HG02885 (cell line): ENCODE results near the gene NUTM2F.
"Not testable (repeated sequence)": the region's sequence is repeated elsewhere in the genome, so short reads cannot be mapped to it uniquely, and the experiment has no call there.

ENCODE experiments used
- ATAC-seq: cut with Tn5 transposase; IDR thresholded peaks from one replicate; pipeline ENCODE4 v1.9.1; 2021; ENCODE audit warnings: mild to moderate bottlenecking; ENCODE audit not compliant: unreplicated experiment, poor library complexity

NUTM2F gene

GRCh38 chr9:94328544-94328943, at the start of gene NUTM2F:
TSS of gene NUTM2F (minus strand) at chr9:94328644. CDS start at chr9:94328623, 21 bp downstream.
- ATAC-seq = not testable (repeated sequence)

GRCh38 chr9:94375197-94375596, 46.8 kb upstream of the NUTM2F start:
- peak; percentile 58 for ATAC-seq

GRCh38 chr9:94374176-94375056, 46.0 kb upstream of the NUTM2F start:
- peak; percentile 89 for ATAC-seq

GRCh38 chr9:94373779-94374175, 45.3 kb upstream of the NUTM2F start:
- not testable (repeated sequence) for ATAC-seq

GRCh38 chr9:94370266-94370665, 41.8 kb upstream of the NUTM2F start:
- ATAC-seq = not testable (repeated sequence)

- not testable (repeated sequence) for ATAC-seq
These were observed 35.7 kb upstream of the NUTM2F start for GRCh38 chr9:94364093-94364614.

GRCh38 chr9:94357158-94357557, 28.7 kb upstream of the NUTM2F start:
- not testable (repeated sequence) for ATAC-seq

- not testable (repeated sequence) for ATAC-seq
These were observed 23.7 kb upstream of the NUTM2F start for GRCh38 chr9:94351901-94352723.

GRCh38 chr9:94348754-94349153, 20.3 kb upstream of the NUTM2F start:
- not testable (repeated sequence) for ATAC-seq

GRCh38 chr9:94347451-94347850, 19.0 kb upstream of the NUTM2F start:
- not testable (repeated sequence) for ATAC-seq

GRCh38 chr9:94341703-94342102, 13.3 kb upstream of the NUTM2F start:
- not testable (repeated sequence) for ATAC-seq

- ATAC-seq = not testable (repeated sequence)
These were observed 12.3 kb upstream of the NUTM2F start for GRCh38 chr9:94340750-94341149.

- not testable (repeated sequence) for ATAC-seq
These were observed 11.2 kb upstream of the NUTM2F start for GRCh38 chr9:94339657-94340056.

- ATAC-seq = not testable (repeated sequence)
These were observed 10.3 kb upstream of the NUTM2F start for GRCh38 chr9:94338723-94339122.

- not testable (repeated sequence) for ATAC-seq
These were observed 8.0 kb upstream of the NUTM2F start for GRCh38 chr9:94336445-94336844.

- ATAC-seq = not testable (repeated sequence)
These were observed 2.9 kb downstream of the NUTM2F start for GRCh38 chr9:94325583-94325982.

GRCh38 chr9:94323153-94323798, 5.2 kb downstream of the NUTM2F start:
- ATAC-seq = not testable (repeated sequence)

- ATAC-seq = not testable (repeated sequence)
These were observed 6.0 kb downstream of the NUTM2F start for GRCh38 chr9:94322342-94322940.

- ATAC-seq = not testable (repeated sequence)
These were observed 10.3 kb downstream of the NUTM2F start for GRCh38 chr9:94317949-94318657.
